HEK293 (cell line): ENCODE results near the gene ZBED4.

ENCODE experiments used
- BCL11B ChIP-seq: fragments of 450-650 bp; formaldehyde crosslinking; IDR thresholded peaks from 2 replicates; pipeline ENCODE4 v1.5.1; 2016; ENCODE audit warnings: low read depth, missing biosample characterization, missing genetic modification characterization
- ELK4 ChIP-seq: IDR thresholded peaks from 2 replicates; pipeline ENCODE4 v1.6.1; 2011; ENCODE audit warnings: mild to moderate bottlenecking, low read depth, low read length, borderline replicate concordance
- GLIS1 ChIP-seq: fragments of 450-650 bp; formaldehyde crosslinking; IDR thresholded peaks from 2 replicates; pipeline ENCODE4 v1.5.1; 2016; ENCODE audit warnings: missing biosample characterization, missing genetic modification characterization
- HIC1 ChIP-seq: fragments of 450-650 bp; formaldehyde crosslinking; IDR thresholded peaks from 2 replicates; pipeline ENCODE4 v1.5.1; 2016; ENCODE audit warnings: missing biosample characterization, missing genetic modification characterization
- KLF10 ChIP-seq: fragments of 450-650 bp; IDR thresholded peaks from 2 replicates; pipeline ENCODE4 v1.5.1; 2018; ENCODE audit warnings: missing biosample characterization, mild to moderate bottlenecking, missing genetic modification characterization
- KLF7 ChIP-seq: fragments of 450-650 bp; formaldehyde crosslinking; IDR thresholded peaks from 2 replicates; pipeline ENCODE4 v1.5.1; 2016; ENCODE audit warnings: missing biosample characterization, missing genetic modification characterization, borderline replicate concordance
- PATZ1 ChIP-seq: fragments of 450-650 bp; formaldehyde crosslinking; IDR thresholded peaks from 2 replicates; pipeline ENCODE4 v1.5.1; 2016; ENCODE audit warnings: missing biosample characterization, missing genetic modification characterization
- RBAK ChIP-seq: fragments of 450-650 bp; formaldehyde crosslinking; IDR thresholded peaks from 2 replicates; pipeline ENCODE4 v1.5.1; 2016; ENCODE audit warnings: missing biosample characterization, missing genetic modification characterization
- SP7 ChIP-seq: fragments of 450-650 bp; formaldehyde crosslinking; IDR thresholded peaks from 2 replicates; pipeline ENCODE4 v1.5.1; 2016; ENCODE audit warnings: missing biosample characterization, missing genetic modification characterization
- TRIM28 ChIP-seq: IDR thresholded peaks from 2 replicates; pipeline ENCODE4 v1.6.1; 2011; ENCODE audit warnings: low read length, control low read depth, borderline replicate concordance
- TSHZ1 ChIP-seq: fragments of 450-650 bp; formaldehyde crosslinking; IDR thresholded peaks from 2 replicates; pipeline ENCODE4 v1.5.1; 2016; ENCODE audit warnings: missing biosample characterization, missing genetic modification characterization, borderline replicate concordance
- YY2 ChIP-seq: fragments of 450-650 bp; formaldehyde crosslinking; IDR thresholded peaks from 2 replicates; pipeline ENCODE4 v1.5.1; 2016; ENCODE audit warnings: missing biosample characterization, missing genetic modification characterization
- ZBTB10 ChIP-seq: fragments of 450-650 bp; formaldehyde crosslinking; IDR thresholded peaks from 2 replicates; pipeline ENCODE4 v1.5.1; 2016; ENCODE audit warnings: missing biosample characterization, missing genetic modification characterization
- ZFP69B ChIP-seq: fragments of 450-650 bp; formaldehyde crosslinking; IDR thresholded peaks from 2 replicates; pipeline ENCODE4 v1.5.1; 2016; ENCODE audit warnings: missing biosample characterization, missing genetic modification characterization
- ZIC2 ChIP-seq: fragments of 450-650 bp; formaldehyde crosslinking; IDR thresholded peaks from 2 replicates; pipeline ENCODE4 v1.5.1; 2016; ENCODE audit warnings: missing biosample characterization, missing genetic modification characterization
- ZNF211 ChIP-seq: fragments of 450-650 bp; formaldehyde crosslinking; IDR thresholded peaks from 2 replicates; pipeline ENCODE4 v1.5.1; 2016; ENCODE audit warnings: low read depth, missing biosample characterization, missing genetic modification characterization
- ZNF239 ChIP-seq: fragments of 450-650 bp; formaldehyde crosslinking; IDR thresholded peaks from 2 replicates; pipeline ENCODE4 v1.5.1; 2016; ENCODE audit warnings: missing biosample characterization, missing genetic modification characterization
- ZNF248 ChIP-seq: fragments of 450-650 bp; formaldehyde crosslinking; IDR thresholded peaks from 2 replicates; pipeline ENCODE4 v1.5.1; 2017; ENCODE audit warnings: missing biosample characterization, missing genetic modification characterization
- ZNF404 ChIP-seq: fragments of 450-650 bp; formaldehyde crosslinking; IDR thresholded peaks from 2 replicates; pipeline ENCODE4 v1.5.1; 2017; ENCODE audit warnings: missing biosample characterization, missing genetic modification characterization
- ZNF529 ChIP-seq: fragments of 450-650 bp; formaldehyde crosslinking; IDR thresholded peaks from 2 replicates; pipeline ENCODE4 v1.5.1; 2017; ENCODE audit warnings: missing genetic modification characterization, missing biosample characterization; ENCODE audit not compliant: insufficient replicate concordance
- ZNF585B ChIP-seq: fragments of 450-650 bp; formaldehyde crosslinking; IDR thresholded peaks from 2 replicates; pipeline ENCODE4 v1.5.1; 2016; ENCODE audit warnings: missing biosample characterization, missing genetic modification characterization
- ZNF596 ChIP-seq: fragments of 450-650 bp; IDR thresholded peaks from 2 replicates; pipeline ENCODE4 v1.5.0; 2018; ENCODE audit warnings: missing biosample characterization, mild to moderate bottlenecking, missing genetic modification characterization, moderate library complexity
- ZNF639 ChIP-seq: fragments of 450-650 bp; formaldehyde crosslinking; IDR thresholded peaks from 2 replicates; pipeline ENCODE4 v1.5.1; 2016; ENCODE audit warnings: missing biosample characterization, missing genetic modification characterization
- ZNF776 ChIP-seq: fragments of 450-650 bp; formaldehyde crosslinking; IDR thresholded peaks from 2 replicates; pipeline ENCODE4 v1.5.0; 2017; ENCODE audit warnings: missing biosample characterization, missing genetic modification characterization, borderline replicate concordance
- ZNF777 ChIP-seq: fragments of 450-650 bp; formaldehyde crosslinking; IDR thresholded peaks from 2 replicates; pipeline ENCODE4 v1.5.1; 2017; ENCODE audit warnings: missing biosample characterization, missing genetic modification characterization, borderline replicate concordance
- ZNF791 ChIP-seq: fragments of 450-650 bp; formaldehyde crosslinking; IDR thresholded peaks from 2 replicates; pipeline ENCODE4 v1.5.1; 2016; ENCODE audit warnings: missing biosample characterization, missing genetic modification characterization

The ZBED4 gene

GRCh38 chr22:49936018-49936972 is 82.7 kb downstream of the ZBED4 start (continued):
- no peak for TF ChIP-seq TSHZ1
- no peak for TF ChIP-seq ZNF248 (tag by site-specific recombination)
- TF ChIP-seq ELK4, result no peak
- no peak for TF ChIP-seq ZNF211 (tag by site-specific recombination)
- no peak for TF ChIP-seq TRIM28
- TF ChIP-seq ZIC2 (tag by site-specific recombination), result peak; percentile 90
- TF ChIP-seq ZBTB10, result peak; percentile 74
- TF ChIP-seq ZNF639, result no peak
- TF ChIP-seq GLIS1 (tag by site-specific recombination), result peak; percentile 89
- no peak for TF ChIP-seq ZNF777 (tag by site-specific recombination)
- no peak for TF ChIP-seq ZNF596 (tag by site-specific recombination)
- peak; percentile 55 for TF ChIP-seq SP7 (tag by site-specific recombination)
- TF ChIP-seq YY2 (tag by site-specific recombination), result no peak
- peak; percentile 93 for TF ChIP-seq PATZ1 (tag by site-specific recombination)
- no peak for TF ChIP-seq ZNF776 (tag by site-specific recombination)
- TF ChIP-seq ZNF791 (tag by site-specific recombination), result no peak
- TF ChIP-seq RBAK (tag by site-specific recombination), result no peak
- no peak for TF ChIP-seq ZNF404 (tag by site-specific recombination)
- TF ChIP-seq ZNF239 (tag by site-specific recombination), result no peak
- no peak for TF ChIP-seq ZNF585B (tag by site-specific recombination)
- no peak for TF ChIP-seq ZNF529
- peak; percentile 51 for TF ChIP-seq KLF10 (tag by site-specific recombination)
- no peak for TF ChIP-seq KLF7 (tag by site-specific recombination)
- TF ChIP-seq ZFP69B (tag by site-specific recombination), result no peak
- no peak for TF ChIP-seq BCL11B (tag by site-specific recombination)
- peak; percentile 40; the same call in 1 of the 2 replicates for TF ChIP-seq HIC1 (tag by site-specific recombination)
